Fibroblast of lung (primary cell): ENCODE results near the gene CP.
"Not testable (repeated sequence)": the region's sequence is repeated elsewhere in the genome, so short reads cannot be mapped to it uniquely, and the experiment has no call there.

Experiments
- CTCF ChIP-seq, 2 donors: IDR thresholded peaks in 1 of 2; conservative IDR thresholded peaks in 1 of 2; 1 replicate in 1 of 2; 2 replicates in 1 of 2; pipeline ENCODE4 v1.5.1; 2011 to 2012; ENCODE audit warnings: low read length in 2 of 2, control low read depth in 1 of 2, inconsistent platforms in 1 of 2, low read depth in 1 of 2, mild to moderate bottlenecking in 1 of 2
- EZH2 ChIP-seq: IDR thresholded peaks from 2 replicates; pipeline ENCODE4 v1.5.1; 2012; ENCODE audit warnings: low read length, control low read depth, mild to moderate bottlenecking; ENCODE audit errors: missing control alignments

- not testable (repeated sequence) for TF ChIP-seq CTCF (conservative IDR thresholded peaks at IDR 0.05 in 1 of 2, IDR thresholded peaks at IDR 0.05 in 1 of 2; ENCODE audit: low read depth in 1 of 2, low read length in 2 of 2); EZH2
Observed at GRCh38 chr3:149196805-149197592, 24.6 kb downstream of the CP start.
